Mucosa of descending colon (tissue), 3 donors: Measurements from ENCODE around the gene PNMA1. TPM values are rescaled to one million over a fixed set of nuclear protein-coding genes. Genes with fewer than 3 reads are reported as not detected.

Experiments used
- ATAC-seq: fragments of 200-7000 bp; cut with Tn5 transposase; one replicate; pipeline ENCODE4 v1.9.1; 2020; ENCODE audit warnings: mild to moderate bottlenecking, moderate library complexity
- DNase-seq, 3 donors: peaks; one replicate each; pipeline ENCODE4 v3.0.0-alpha.2; 2020
- H3K36me3 ChIP-seq: fragments of 200-600 bp; one replicate; pipeline ENCODE4 v1.8.0; 2021; ENCODE audit warnings: low read depth, mild to moderate bottlenecking
- H3K4me1 ChIP-seq: fragments of 200-600 bp; one replicate; pipeline ENCODE4 v1.8.0; 2021; ENCODE audit warnings: low read depth, mild to moderate bottlenecking
- H3K4me3 ChIP-seq: fragments of 200-600 bp; one replicate; pipeline ENCODE4 v1.8.0; 2021; ENCODE audit warnings: mild to moderate bottlenecking
- H3K9me3 ChIP-seq: fragments of 200-600 bp; one replicate; pipeline ENCODE4 v1.8.0; 2021; ENCODE audit warnings: mild to moderate bottlenecking
- CTCF ChIP-seq: fragments of 200-600 bp; IDR thresholded peaks from one replicate; pipeline ENCODE4 v1.8.0; 2022; ENCODE audit warnings: antibody characterized with exemption, mild to moderate bottlenecking
- intact Hi-C, 2 donors: fragments of 100-400 bp; cut with DNase I in 1 of 2; cut with micrococcal nuclease in 1 of 2; formaldehyde crosslinking; loops; one replicate each; pipeline versions ENCODE4 v1.11.0 to v1.11.1; 2022; cut with DNase I, micrococcal nuclease
- total RNA-seq, 3 donors: library from RNA; stranded (reverse); fragmentation: NEBNext Ultra II Directional in 2 of 3; extraction: Animal tissue kit (Norgen Biotek cat#: 25700) in 2 of 3; gene quantifications; one replicate each; pipeline versions ENCODE4 v1.2.1 to v1.2.4, GENCODE V29; 2021 to 2023
- donor health status: DM: no; HTN: no; CAD: no; lungs with moderate emphysema.
- donor health status: DM: no; HTN: no; CAD: no.
- donor health status: DM: no; HTN: yes; CAD: no.

PNMA1 gene
- total RNA-seq, 3 donors from 2014 or later, result 11.7 to 70.7 (median 15.5) TPM

DNA sequence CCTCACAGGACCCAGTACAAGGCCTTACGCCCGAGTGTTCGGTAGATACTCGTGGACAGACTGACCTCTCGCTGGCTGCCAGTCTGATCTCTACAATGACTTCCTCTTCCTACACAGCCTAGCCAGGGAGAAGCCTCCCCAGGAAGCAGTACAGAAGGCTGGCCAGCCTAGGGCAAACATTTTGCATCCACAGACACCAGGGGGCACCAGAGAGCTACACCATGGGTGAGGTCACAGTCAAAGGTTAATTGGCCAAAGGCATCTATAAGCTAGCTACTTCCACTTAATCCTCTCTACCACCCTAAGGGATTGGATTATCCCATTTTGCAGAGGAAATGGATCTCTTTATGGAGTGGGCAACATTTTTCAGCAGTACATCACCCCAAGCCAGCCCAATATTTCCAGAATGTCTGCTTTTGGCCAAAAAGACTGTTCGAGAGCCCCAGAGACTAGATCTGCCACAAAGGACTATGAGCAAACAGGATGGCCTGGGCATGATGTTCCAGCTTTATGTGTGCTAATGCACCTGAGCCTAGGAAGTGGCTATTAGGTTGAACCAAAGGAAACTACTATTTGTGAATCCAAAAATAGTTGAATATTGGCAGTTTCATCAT lies 14.6 kb upstream of the PNMA1 start:
- peak; percentile 87 to 96 (median 94) for DNase-seq
- ATAC-seq, result peak; percentile 94
- Histone ChIP-seq H3K36me3 (peaks cover 22% of the 10 kb centered on the region), H3K4me3 (no peak overlapping the region), H3K4me1 (peaks cover 31% of the 10 kb centered on the region), H3K9me3 (no peaks in the 10 kb centered on the region)
- peak; percentile 87 for TF ChIP-seq CTCF
- intact Hi-C loops, result loop anchor here (5.0 kb wide), 1 partner anchor 98 kb away; no protein-coding TSS in a partner anchor

- no peaks in the 10 kb centered on the region for H3K9me3 ChIP-seq
- no peak overlapping the region for H3K4me3 ChIP-seq
- TF ChIP-seq CTCF, result no peak
- peaks cover 28% of the 10 kb centered on the region for H3K4me1 ChIP-seq
- no peak for ATAC-seq
- peaks cover 23% of the 10 kb centered on the region for H3K36me3 ChIP-seq
- intact Hi-C loops, result loop anchor here (5.0 kb wide), 1 partner anchor 100 kb away; no protein-coding TSS in a partner anchor
- DNase-seq, result no peak
These were observed 13.0 kb upstream of the PNMA1 start for GRCh38 chr14:73727166-73727565.

DNA sequence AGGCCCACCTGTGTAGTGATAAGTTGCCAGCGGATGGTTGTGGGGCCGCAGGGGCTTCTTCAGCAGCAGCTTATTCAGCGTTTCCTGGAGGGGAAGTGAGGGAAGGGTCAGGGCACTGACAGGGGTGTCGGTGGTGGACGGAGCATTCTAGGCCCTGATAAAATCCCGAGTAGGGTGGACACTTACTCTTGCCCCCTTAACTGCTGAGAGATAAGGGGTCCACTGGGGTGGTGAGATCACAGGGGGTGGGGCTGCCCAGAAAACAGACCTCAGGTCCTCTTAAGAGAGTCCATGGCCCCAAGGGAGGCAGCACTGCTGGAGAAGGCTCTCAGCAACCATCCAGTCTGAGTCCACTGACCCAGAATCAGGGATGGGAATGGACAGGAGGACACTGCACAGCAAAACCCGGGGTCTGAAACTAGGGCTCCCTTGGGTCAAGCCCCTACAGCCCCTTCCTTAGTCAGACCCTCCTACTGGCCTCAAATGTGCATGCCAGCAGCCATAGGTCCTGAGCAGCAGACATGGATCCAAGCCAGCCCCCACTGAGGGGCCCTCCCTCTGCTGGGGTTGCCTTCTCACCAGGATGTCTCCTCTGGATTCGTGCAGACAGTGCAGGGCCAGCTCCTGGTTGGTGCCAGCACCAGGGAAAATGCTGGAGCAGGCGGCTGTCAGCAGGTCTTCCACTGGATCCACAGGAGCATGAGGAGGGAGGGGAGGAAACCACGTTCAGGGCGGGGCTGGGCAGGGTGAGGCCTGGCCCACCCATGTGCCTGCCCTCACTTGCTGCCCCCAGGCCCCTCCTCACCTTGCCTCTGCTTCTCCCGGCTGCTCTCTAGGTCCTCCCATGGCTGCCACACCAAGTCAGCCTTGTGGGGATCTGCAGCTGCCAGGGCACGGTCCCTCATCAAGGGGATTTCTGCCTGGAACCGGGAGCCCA lies 12.1 kb upstream of the PNMA1 start:
- H3K36me3 ChIP-seq, result peaks cover 23% of the 10 kb centered on the region
- H3K4me1 ChIP-seq, result peaks cover 25% of the 10 kb centered on the region
- H3K4me3 ChIP-seq, result no peak overlapping the region
- no peak for ATAC-seq
- no peak for TF ChIP-seq CTCF
- H3K9me3 ChIP-seq, result no peaks in the 10 kb centered on the region
- DNase-seq, result peak in 1 of 3 donors; percentile 55
- intact Hi-C loops, result loop anchor here (5.0 kb wide), 1 partner anchor 101 kb away; no protein-coding TSS in a partner anchor

DNA sequence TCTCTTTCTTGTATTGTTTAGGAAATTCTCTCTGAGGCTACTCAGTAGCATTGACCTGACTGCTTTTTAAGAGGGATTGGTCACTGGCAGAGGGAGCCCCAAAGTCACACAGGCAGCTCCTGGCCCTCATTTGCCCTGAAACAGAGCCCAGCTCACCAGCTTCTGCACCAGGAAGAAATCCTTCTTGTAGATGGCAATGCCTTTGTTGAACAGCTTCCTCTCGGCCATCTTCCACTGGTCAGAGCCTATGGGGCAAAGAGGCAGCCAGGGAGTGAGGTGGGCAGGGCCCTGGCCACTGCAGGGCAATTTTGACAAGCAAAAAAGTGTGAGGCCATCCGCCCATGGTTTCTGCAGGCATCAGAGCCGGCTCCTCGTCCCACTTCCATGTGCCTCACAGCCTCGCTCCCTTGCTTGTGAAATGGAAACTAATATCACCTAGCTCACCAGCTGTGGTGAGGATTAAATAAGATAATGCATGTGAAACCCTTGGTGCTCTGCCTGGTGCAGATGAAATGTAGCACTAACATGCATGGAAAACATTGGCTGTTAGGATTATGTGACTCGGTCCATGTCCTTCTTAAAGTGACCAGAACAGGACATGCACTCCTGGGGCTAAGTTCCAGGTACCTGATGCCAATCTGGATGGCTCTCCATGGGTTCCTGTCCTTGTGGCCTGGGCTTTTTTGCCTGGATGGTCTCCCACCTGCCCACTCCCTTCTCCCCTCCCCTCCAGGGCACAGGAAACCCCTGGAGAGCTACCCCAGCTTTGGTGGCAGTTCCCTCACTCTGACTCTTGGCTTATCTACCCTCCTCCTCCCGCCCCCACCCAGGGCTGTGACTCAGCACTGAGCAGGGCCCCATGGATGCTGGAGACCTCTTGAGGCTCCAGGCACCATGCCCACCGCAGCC lies 11.2 kb upstream of the PNMA1 start:
- Histone ChIP-seq H3K36me3 (peaks cover 23% of the 10 kb centered on the region), H3K9me3 (no peaks in the 10 kb centered on the region), H3K4me3 (no peak overlapping the region), H3K4me1 (peaks cover 16% of the 10 kb centered on the region)
- intact Hi-C loops, result loop anchor here (5.0 kb wide), 1 partner anchor 102 kb away; no protein-coding TSS in a partner anchor
- ATAC-seq, result no peak
- peak in 1 of 3 donors; percentile 50 for DNase-seq
- TF ChIP-seq CTCF, result no peak

DNA sequence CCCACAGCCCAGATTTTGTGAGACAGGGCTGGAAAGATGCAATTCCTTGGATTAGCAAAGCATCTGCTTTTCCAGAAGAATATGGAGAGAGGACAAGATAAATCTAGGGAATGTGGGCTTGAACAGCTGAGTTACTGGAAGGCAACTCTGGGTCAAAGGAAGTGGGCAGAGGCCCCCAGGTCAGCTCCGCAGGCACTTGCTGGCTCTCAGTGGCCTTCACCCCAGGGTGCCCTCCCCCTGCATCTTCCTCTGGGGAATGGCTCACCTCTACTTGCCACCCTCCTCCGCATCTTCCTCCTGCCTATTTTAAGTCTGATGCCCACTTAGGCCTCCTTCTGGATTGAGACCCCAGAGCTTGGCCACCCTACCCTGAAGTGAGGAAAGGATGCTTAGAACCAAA lies 10.5 kb upstream of the PNMA1 start:
- ATAC-seq (no peak), DNase-seq (no peak)
- intact Hi-C loops, result loop anchor here (5.0 kb wide), 1 partner anchor 103 kb away; no protein-coding TSS in a partner anchor
- no peaks in the 10 kb centered on the region for H3K9me3 ChIP-seq
- TF ChIP-seq CTCF, result no peak
- H3K4me3 ChIP-seq, result no peak overlapping the region
- H3K4me1 ChIP-seq, result peaks cover 16% of the 10 kb centered on the region
- peaks cover 25% of the 10 kb centered on the region for H3K36me3 ChIP-seq
